CD4-positive, alpha-beta T cell (primary cell): ENCODE results near the gene ZFYVE21. TPM values are rescaled to one million over a fixed set of nuclear protein-coding genes. Genes with fewer than 3 reads are reported as not detected.

Experiments
- ATAC-seq: fragments of 200-7000 bp; cut with Tn5 transposase; one replicate; pipeline ENCODE4 v1.10.0; 2022; ENCODE audit warnings: mild to moderate bottlenecking; ENCODE audit not compliant: poor library complexity
- CTCF ChIA-PET: fragments of 350-600 bp; sonication (Branson Sonifier 250); formaldehyde crosslinking; loops from one replicate; lab custom pipeline; 2021; ENCODE audit warnings: antibody characterized with exemption, inconsistent platforms; lab: Charles Lee
- POLR2A ChIA-PET: fragments of 350-600 bp; sonication (Branson Sonifier 250); formaldehyde crosslinking; loops from one replicate; lab custom pipeline; 2021; ENCODE audit warnings: antibody characterized with exemption, inconsistent platforms; lab: Charles Lee
- DNase-seq, 14 experiments: peaks; one replicate each; pipeline ENCODE4 v3.0.0-alpha.2; 2013 to 2020; ENCODE audit warnings: mixed read lengths in 2 of 14
- H3K27ac ChIP-seq, 2 donors: one replicate each; pipeline versions ENCODE4 v1.5.1 to v1.7.0; 2013; ENCODE audit warnings: low read length in 2 of 2, low read depth in 1 of 2, mild to moderate bottlenecking in 1 of 2
- H3K27me3 ChIP-seq, 2 experiments: 1 replicate in 1 of 2; 2 replicates in 1 of 2; pipeline versions ENCODE4 v1.6.1 to v1.7.0; 2013; ENCODE audit warnings: low read length in 2 of 2, control low read depth in 1 of 2, mild to moderate bottlenecking in 1 of 2, moderate library complexity in 1 of 2; ENCODE audit not compliant: insufficient read depth in 2 of 2, control insufficient read depth in 1 of 2
- H3K36me3 ChIP-seq: one replicate; pipeline ENCODE4 v1.6.1; 2013; ENCODE audit warnings: low read length, control low read depth; ENCODE audit not compliant: insufficient read depth
- H3K4me1 ChIP-seq: one replicate; pipeline ENCODE4 v1.6.1; 2013; ENCODE audit warnings: low read length, control low read depth; ENCODE audit not compliant: insufficient read depth
- H3K4me3 ChIP-seq: one replicate; pipeline ENCODE4 v1.5.1; 2013; ENCODE audit warnings: mild to moderate bottlenecking, low read length, moderate library complexity
- H3K9me3 ChIP-seq, 2 experiments: 1 replicate in 1 of 2; 2 replicates in 1 of 2; pipeline versions ENCODE4 v1.6.1 to v1.7.0; 2013; ENCODE audit warnings: low read length in 2 of 2, mild to moderate bottlenecking in 2 of 2, control low read depth in 1 of 2, moderate library complexity in 1 of 2; ENCODE audit not compliant: control insufficient read depth in 1 of 2, insufficient read depth in 1 of 2
- H3K27ac Mint-ChIP-seq: one replicate; pipeline ENCODE4 v1.8.0; 2020; ENCODE audit warnings: mixed read lengths
- H3K27me3 Mint-ChIP-seq: one replicate; pipeline ENCODE4 v1.8.0; 2021; ENCODE audit warnings: mixed read lengths
- H3K36me3 Mint-ChIP-seq: one replicate; pipeline ENCODE4 v1.8.0; 2021; ENCODE audit warnings: low read depth, mixed read lengths
- H3K4me1 Mint-ChIP-seq: one replicate; pipeline ENCODE4 v1.8.0; 2021; ENCODE audit warnings: low read depth, mixed read lengths
- H3K4me3 Mint-ChIP-seq: one replicate; pipeline ENCODE4 v1.8.0; 2020; ENCODE audit warnings: mild to moderate bottlenecking, mixed read lengths
- H3K9me3 Mint-ChIP-seq: one replicate; pipeline ENCODE4 v1.8.0; 2020; ENCODE audit warnings: mixed read lengths
- CTCF ChIP-seq: fragments of 200-600 bp; IDR thresholded peaks from one replicate; pipeline ENCODE4 v1.8.0; 2022; ENCODE audit warnings: antibody characterized with exemption, mild to moderate bottlenecking
- intact Hi-C, 2 experiments: fragments of 100-400 bp; cut with DNase I in 1 of 2; cut with micrococcal nuclease in 1 of 2; formaldehyde crosslinking; loops; one replicate each; pipeline versions ENCODE4 v1.15.1 to v1.9.0; 2023 to 2025; cut with DNase I, micrococcal nuclease
- total RNA-seq, 174 experiments: library from RNA in 2 of 174; stranded (reverse) in 2 of 174; gene quantifications; one replicate each; pipeline ENCODE4 v1.2.3 and lab custom pipeline; 2021 to 2026

The ZFYVE21 gene
- total RNA-seq, 2 experiments from 2014 or later: 2.6 to 3.0 TPM

GRCh38 chr14:103669370-103669769 is 46.2 kb upstream of the ZFYVE21 start:
- no peak overlapping the region for H3K4me3 Mint-ChIP-seq
- H3K27ac ChIP-seq: no peak overlapping the region
- TF ChIP-seq CTCF: no peak
- no peaks in the 10 kb centered on the region for H3K27me3 Mint-ChIP-seq
- CTCF ChIA-PET: no interaction called here
- DNase-seq (no peak), ATAC-seq (no peak)
- peaks cover 86% of the 10 kb centered on the region for H3K36me3 Mint-ChIP-seq
- no peaks in the 10 kb centered on the region for H3K9me3 ChIP-seq
- intact Hi-C loops: no loop called here
- no peaks in the 10 kb centered on the region for H3K27me3 ChIP-seq
- POLR2A ChIA-PET: no interaction called here
- no peaks in the 10 kb centered on the region for H3K4me1 Mint-ChIP-seq
- H3K36me3 ChIP-seq: peaks cover 72% of the 10 kb centered on the region
- H3K9me3 Mint-ChIP-seq: no peaks in the 10 kb centered on the region
- no peak overlapping the region for H3K27ac Mint-ChIP-seq
- H3K4me1 ChIP-seq: no peaks in the 10 kb centered on the region
- H3K4me3 ChIP-seq: no peak overlapping the region

- Mint-ChIP-seq H3K4me1 (no peaks in the 10 kb centered on the region), H3K36me3 (peaks cover 88% of the 10 kb centered on the region), H3K4me3 (no peak overlapping the region), H3K27ac (no peak overlapping the region), H3K9me3 (no peaks in the 10 kb centered on the region), H3K27me3 (no peaks in the 10 kb centered on the region)
- ATAC-seq (no peak), DNase-seq (no peak)
- POLR2A ChIA-PET: no interaction called here
- Histone ChIP-seq H3K4me1 (no peaks in the 10 kb centered on the region), H3K27ac (no peak overlapping the region), H3K9me3 (no peaks in the 10 kb centered on the region), H3K4me3 (no peak overlapping the region), H3K27me3 (no peaks in the 10 kb centered on the region), H3K36me3 (peaks cover 88% of the 10 kb centered on the region)
- no peak for TF ChIP-seq CTCF
- CTCF ChIA-PET: no interaction called here
- intact Hi-C loops: loop anchor here in 1 of 2 experiments (10.0 kb wide), 1 partner anchor 47 kb away; the partner anchor contains the start of gene KLC1
These were observed 43.7 kb upstream of the ZFYVE21 start for GRCh38 chr14:103671911-103672310.

GRCh38 chr14:103675957-103676356 is 39.7 kb upstream of the ZFYVE21 start:
- H3K4me1 ChIP-seq: no peaks in the 10 kb centered on the region
- peaks cover 8% of the 10 kb centered on the region for H3K4me1 Mint-ChIP-seq
- TF ChIP-seq CTCF: no peak
- H3K36me3 Mint-ChIP-seq: peaks cover 93% of the 10 kb centered on the region
- POLR2A ChIA-PET: no interaction called here
- ATAC-seq (no peak), DNase-seq (no peak)
- H3K4me3 ChIP-seq: no peak overlapping the region
- H3K4me3 Mint-ChIP-seq: no peak overlapping the region
- intact Hi-C loops: loop anchor here in 1 of 2 experiments (10.0 kb wide), 1 partner anchor 51 kb away; the partner anchor contains the start of gene KLC1
- CTCF ChIA-PET: no interaction called here
- H3K27ac ChIP-seq: no peak overlapping the region
- H3K9me3 Mint-ChIP-seq: no peaks in the 10 kb centered on the region
- no peak overlapping the region for H3K27ac Mint-ChIP-seq
- H3K36me3 ChIP-seq: peaks cover 94% of the 10 kb centered on the region
- no peaks in the 10 kb centered on the region for H3K27me3 ChIP-seq
- no peaks in the 10 kb centered on the region for H3K9me3 ChIP-seq
- H3K27me3 Mint-ChIP-seq: no peaks in the 10 kb centered on the region
